CD4-positive, alpha-beta memory T cell (primary cell): ENCODE measurements around the gene IFIH1. TPM values are rescaled to one million over a fixed set of nuclear protein-coding genes. Genes with fewer than 3 reads are reported as not detected.

Experiments
- CTCF ChIA-PET: fragments of 350-600 bp; sonication (Branson Sonifier 250); formaldehyde crosslinking; loops from one replicate; lab custom pipeline; 2021; ENCODE audit warnings: inconsistent platforms; ENCODE audit not compliant: partially characterized antibody; lab: Charles Lee
- POLR2A ChIA-PET: fragments of 350-600 bp; sonication (Branson Sonifier 250); formaldehyde crosslinking; loops from one replicate; lab custom pipeline; 2021; ENCODE audit not compliant: partially characterized antibody; lab: Charles Lee
- DNase-seq, 5 donors: peaks; one replicate each; pipeline versions ENCODE4 v3.0.0 to v3.0.0-alpha.2; 2020 to 2022; ENCODE audit warnings: mixed read lengths in 1 of 5
- H3K27ac ChIP-seq: one replicate; pipeline ENCODE4 v1.7.0; 2013; ENCODE audit warnings: low read depth, low read length
- H3K27me3 ChIP-seq: 2 replicates; pipeline ENCODE4 v1.7.0; 2013; ENCODE audit warnings: mild to moderate bottlenecking, low read length, moderate library complexity; ENCODE audit not compliant: insufficient read depth
- H3K36me3 ChIP-seq: 2 replicates; pipeline ENCODE4 v1.7.0; 2013; ENCODE audit warnings: mild to moderate bottlenecking, low read length, moderate library complexity; ENCODE audit not compliant: insufficient read depth
- H3K4me1 ChIP-seq: 2 replicates; pipeline ENCODE4 v1.7.0; 2013; ENCODE audit warnings: mild to moderate bottlenecking, low read length, moderate library complexity; ENCODE audit not compliant: insufficient read depth
- H3K4me3 ChIP-seq, 2 donors: one replicate each; pipeline ENCODE4 v1.7.0; 2013; ENCODE audit warnings: low read length in 2 of 2, mild to moderate bottlenecking in 1 of 2
- H3K9me3 ChIP-seq, 2 donors: one replicate each; pipeline ENCODE4 v1.7.0; 2013; ENCODE audit warnings: low read length in 2 of 2, control low read depth in 1 of 2; ENCODE audit not compliant: control insufficient read depth in 1 of 2
- H3K27ac Mint-ChIP-seq, 7 donors: one replicate each; pipeline ENCODE4 v1.8.0; 2020 to 2021; ENCODE audit warnings: mixed read lengths in 7 of 7, mild to moderate bottlenecking in 6 of 7, inconsistent platforms in 3 of 7, moderate library complexity in 3 of 7
- H3K27me3 Mint-ChIP-seq, 2 donors: one replicate each; pipeline ENCODE4 v1.8.0; 2020 to 2021; ENCODE audit warnings: mixed read lengths in 2 of 2
- H3K36me3 Mint-ChIP-seq, 2 donors: one replicate each; pipeline ENCODE4 v1.8.0; 2020 to 2021; ENCODE audit warnings: mixed read lengths in 2 of 2, inconsistent platforms in 1 of 2, mild to moderate bottlenecking in 1 of 2
- H3K4me1 Mint-ChIP-seq, 4 donors: one replicate each; pipeline ENCODE4 v1.8.0; 2020 to 2021; ENCODE audit warnings: mixed read lengths in 4 of 4, mild to moderate bottlenecking in 1 of 4
- H3K4me3 Mint-ChIP-seq, 8 donors: one replicate each; pipeline ENCODE4 v1.8.0; 2020 to 2021; ENCODE audit warnings: mixed read lengths in 8 of 8, mild to moderate bottlenecking in 7 of 8, moderate library complexity in 6 of 8, inconsistent platforms in 3 of 8
- H3K9me3 Mint-ChIP-seq, 8 donors: one replicate each; pipeline ENCODE4 v1.8.0; 2020 to 2021; ENCODE audit warnings: mixed read lengths in 8 of 8, mild to moderate bottlenecking in 5 of 8, inconsistent platforms in 3 of 8, moderate library complexity in 1 of 8
- intact Hi-C: fragments of 100-400 bp; cut with micrococcal nuclease; formaldehyde crosslinking; loops from one replicate; pipeline ENCODE4 v1.15.1; 2023
- polyA plus RNA-seq, 2 donors: library from polyadenylated mRNA; unstranded; fragments of 300-500 nt; fragmentation: Illumina TruSeq; gene quantifications; one replicate each; pipeline ENCODE4 v1.2.3, GENCODE V29; 2021
- total RNA-seq, 2 experiments: library from RNA; stranded (reverse); gene quantifications; one replicate each; pipeline ENCODE4 v1.2.3, GENCODE V29; 2021

IFIH1 gene
- total and polyA plus RNA-seq, 4 experiments from 2014 or later, result 13.1 to 31.2 (median 27.1) TPM

DNA sequence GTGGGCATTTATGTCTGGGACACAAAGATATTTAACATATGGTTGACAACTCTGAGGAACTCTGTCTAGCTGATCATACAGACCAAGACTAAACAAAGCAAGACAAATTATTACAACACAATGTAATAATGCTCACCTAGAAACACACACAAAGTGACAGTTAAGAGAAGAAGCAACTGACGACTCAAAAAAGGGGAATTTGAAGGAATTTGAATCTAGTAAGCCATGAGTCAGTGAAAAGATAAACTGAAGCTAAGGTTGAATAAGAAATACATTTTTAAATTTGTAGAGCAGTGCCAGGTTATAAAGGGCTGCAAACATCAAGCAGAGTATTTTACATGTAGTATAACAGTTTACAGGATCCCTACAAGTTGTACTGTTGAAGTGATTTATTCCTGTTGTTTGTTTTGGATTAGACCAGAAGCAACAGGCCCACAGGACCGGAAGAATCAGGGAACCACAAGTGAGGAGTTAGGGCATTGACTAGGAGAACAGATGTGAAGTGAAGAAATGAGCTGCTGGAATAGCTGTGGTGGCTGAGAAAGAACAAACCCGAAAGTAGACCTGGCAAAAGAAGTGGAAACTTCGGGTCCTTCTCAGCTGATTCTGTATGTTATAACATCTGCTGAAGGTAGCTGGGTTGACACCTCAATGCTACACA lies 35.6 kb downstream of the IFIH1 start:
- H3K36me3 Mint-ChIP-seq, result peaks cover 71 to 83% of the 10 kb centered on the region in 2 donors
- Histone ChIP-seq H3K27me3 (no peaks in the 10 kb centered on the region), H3K27ac (no peak overlapping the region), H3K9me3 (no peaks in the 10 kb centered on the region), H3K4me1 (no peaks in the 10 kb centered on the region), H3K4me3 (no peak overlapping the region), H3K36me3 (peaks cover 38% of the 10 kb centered on the region)
- ChIA-PET CTCF (interaction anchor here (0.7 to 1.9 kb wide), 3 partner anchors 12 to 20 kb away, joined by 3 to 7 read pairs (median 3); no protein-coding TSS in a partner anchor), POLR2A (no interaction called here)
- no peaks in the 10 kb centered on the region for H3K9me3 Mint-ChIP-seq
- H3K27me3 Mint-ChIP-seq, result no peaks in the 10 kb centered on the region
- intact Hi-C loops, result no loop called here
- peaks cover 0 to 2% (median 1%) of the 10 kb centered on the region in 4 donors for H3K4me1 Mint-ChIP-seq
- H3K27ac Mint-ChIP-seq, result peak overlapping the region in 1 of 7 donors; percentile 77
- DNase-seq, result no peak
- no peak overlapping the region for H3K4me3 Mint-ChIP-seq

DNA sequence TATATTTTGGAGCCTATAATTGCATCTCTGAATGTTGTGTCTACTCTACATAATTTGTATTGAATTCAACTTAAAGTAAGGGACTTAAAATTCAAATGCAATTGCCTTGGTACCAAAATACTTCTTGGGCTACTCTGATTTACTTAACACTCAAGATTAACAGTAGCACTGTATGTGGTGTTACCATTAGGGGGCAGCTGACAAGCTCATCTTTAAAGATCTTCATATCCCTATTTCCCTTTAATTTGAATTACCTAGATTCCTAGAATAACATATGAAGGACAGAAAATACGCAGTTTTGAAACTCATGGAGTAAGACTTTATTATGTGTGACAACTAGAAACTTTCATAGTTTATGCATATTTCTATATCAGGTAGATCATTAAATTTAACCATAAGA lies 37.8 kb downstream of the IFIH1 start:
- Mint-ChIP-seq H3K4me1 (peaks cover 0 to 2% (median 0%) of the 10 kb centered on the region in 4 donors), H3K27me3 (no peaks in the 10 kb centered on the region), H3K27ac (no peak overlapping the region), H3K4me3 (no peak overlapping the region), H3K36me3 (peaks cover 73 to 86% of the 10 kb centered on the region in 2 donors), H3K9me3 (no peaks in the 10 kb centered on the region)
- no peaks in the 10 kb centered on the region for H3K9me3 ChIP-seq
- H3K4me3 ChIP-seq, result no peak overlapping the region
- H3K4me1 ChIP-seq, result no peaks in the 10 kb centered on the region
- H3K27ac ChIP-seq, result no peak overlapping the region
- peaks cover 38% of the 10 kb centered on the region for H3K36me3 ChIP-seq
- no peak for DNase-seq
- intact Hi-C loops, result no loop called here
- ChIA-PET POLR2A (no interaction called here), CTCF (interaction anchor here (4.4 kb wide), 1 partner anchor 18 kb away, joined by 19 read pairs; no protein-coding TSS in a partner anchor)
- H3K27me3 ChIP-seq, result no peaks in the 10 kb centered on the region

DNA sequence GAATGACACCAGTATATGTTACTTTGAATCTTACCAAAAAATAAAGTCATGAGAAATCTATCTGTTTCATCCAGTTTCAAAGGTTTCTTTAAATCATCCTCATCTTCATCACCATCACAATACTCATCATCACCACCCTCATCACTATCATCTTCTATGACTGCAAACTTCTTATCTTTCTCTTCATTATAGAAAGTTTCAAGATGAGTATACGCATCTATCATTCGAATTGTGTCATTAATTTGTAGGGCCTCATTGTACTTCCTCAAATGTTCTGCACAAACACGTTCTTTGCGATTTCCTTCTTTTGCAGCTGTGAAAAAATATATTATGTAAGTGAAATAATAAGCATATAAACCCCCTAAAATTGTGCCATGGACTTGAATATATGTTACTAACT lies 41.1 kb downstream of the IFIH1 start:
- peaks cover 73 to 77% of the 10 kb centered on the region in 2 donors for H3K36me3 Mint-ChIP-seq
- H3K27ac Mint-ChIP-seq, result no peak overlapping the region

DNA sequence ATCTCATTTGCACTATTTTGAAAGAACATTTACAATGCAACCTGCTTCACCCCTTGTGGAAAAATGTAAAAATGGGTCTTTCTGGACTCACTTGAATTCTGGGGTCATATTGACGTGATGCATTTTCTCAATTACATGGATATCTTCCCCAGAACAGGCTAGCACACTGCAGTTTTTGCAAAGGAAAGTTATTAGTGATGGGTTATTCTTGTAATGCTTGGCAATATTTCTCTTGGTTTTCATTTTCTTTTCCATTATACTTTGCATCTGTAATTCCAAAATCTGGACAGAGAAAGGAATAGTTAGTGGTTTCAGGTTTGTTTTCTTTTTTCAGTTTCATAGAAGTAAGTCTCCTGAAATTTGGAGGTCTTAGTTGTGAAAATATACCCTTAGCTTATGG lies 50.5 kb downstream of the IFIH1 start:
- H3K36me3 ChIP-seq, result peaks cover 29% of the 10 kb centered on the region

More for the DNA sequence above, 41.1 kb downstream of the IFIH1 start:
- H3K4me1 Mint-ChIP-seq, result no peaks in the 10 kb centered on the region
- POLR2A ChIA-PET, result no interaction called here
- intact Hi-C loops, result no loop called here
- Histone ChIP-seq H3K4me1 (no peaks in the 10 kb centered on the region), H3K36me3 (peaks cover 34% of the 10 kb centered on the region), H3K27ac (no peak overlapping the region), H3K4me3 (no peak overlapping the region), H3K9me3 (no peaks in the 10 kb centered on the region), H3K27me3 (no peaks in the 10 kb centered on the region)
- no peak for DNase-seq
- no peak overlapping the region for H3K4me3 Mint-ChIP-seq
- no peaks in the 10 kb centered on the region for H3K27me3 Mint-ChIP-seq
- H3K9me3 Mint-ChIP-seq, result no peaks in the 10 kb centered on the region
- CTCF ChIA-PET, result interaction anchor here (0.8 to 1.0 kb wide), 2 partner anchors 20 to 57 kb away, joined by 3 to 4 read pairs; no protein-coding TSS in a partner anchor

DNA sequence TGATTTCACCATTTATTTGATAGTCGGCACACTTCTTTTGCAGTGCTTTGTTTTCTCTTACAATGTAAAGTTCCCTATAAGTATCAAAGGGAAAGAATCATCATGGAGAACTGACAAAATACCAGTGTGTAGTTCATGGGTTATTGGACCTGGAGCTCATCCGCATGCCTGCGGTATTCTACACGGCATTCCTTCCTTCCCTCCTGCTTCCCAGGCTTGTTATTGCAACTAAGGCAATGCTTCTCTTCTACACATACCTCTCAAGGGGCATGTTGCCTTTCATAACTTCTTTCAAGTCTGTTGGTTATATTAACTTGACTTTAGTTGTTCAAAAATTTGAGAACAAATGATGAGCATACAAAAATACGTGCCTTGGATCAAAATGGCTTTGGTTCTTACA lies 51.0 kb downstream of the IFIH1 start:
- Mint-ChIP-seq H3K9me3 (no peaks in the 10 kb centered on the region), H3K27ac (no peak overlapping the region), H3K36me3 (peaks cover 61 to 67% of the 10 kb centered on the region in 2 donors), H3K4me1 (peaks cover 0 to 1% (median 0%) of the 10 kb centered on the region in 4 donors), H3K27me3 (no peaks in the 10 kb centered on the region), H3K4me3 (no peak overlapping the region)
- intact Hi-C loops, result no loop called here
- DNase-seq, result no peak
- H3K9me3 ChIP-seq, result no peaks in the 10 kb centered on the region
- H3K36me3 ChIP-seq, result peaks cover 24% of the 10 kb centered on the region
- no peaks in the 10 kb centered on the region for H3K4me1 ChIP-seq
- CTCF ChIA-PET, result no interaction called here
- no peaks in the 10 kb centered on the region for H3K27me3 ChIP-seq
- POLR2A ChIA-PET, result no interaction called here
- no peak overlapping the region for H3K4me3 ChIP-seq
- no peak overlapping the region for H3K27ac ChIP-seq

More for the DNA sequence above, 50.5 kb downstream of the IFIH1 start:
- ChIA-PET POLR2A (no interaction called here), CTCF (no interaction called here)
- no peak overlapping the region for H3K27ac ChIP-seq
- no peak for DNase-seq
- H3K27ac Mint-ChIP-seq, result peak overlapping the region in 1 of 7 donors; percentile 37
- H3K27me3 ChIP-seq, result no peaks in the 10 kb centered on the region
- no peaks in the 10 kb centered on the region for H3K27me3 Mint-ChIP-seq
- intact Hi-C loops, result no loop called here
- H3K36me3 Mint-ChIP-seq, result peaks cover 62 to 71% of the 10 kb centered on the region in 2 donors
- H3K4me3 Mint-ChIP-seq, result no peak overlapping the region
- H3K9me3 Mint-ChIP-seq, result no peaks in the 10 kb centered on the region
- no peaks in the 10 kb centered on the region for H3K9me3 ChIP-seq
- no peaks in the 10 kb centered on the region for H3K4me1 ChIP-seq
- no peak overlapping the region for H3K4me3 ChIP-seq
- peaks cover 0 to 1% (median 0%) of the 10 kb centered on the region in 4 donors for H3K4me1 Mint-ChIP-seq

DNA sequence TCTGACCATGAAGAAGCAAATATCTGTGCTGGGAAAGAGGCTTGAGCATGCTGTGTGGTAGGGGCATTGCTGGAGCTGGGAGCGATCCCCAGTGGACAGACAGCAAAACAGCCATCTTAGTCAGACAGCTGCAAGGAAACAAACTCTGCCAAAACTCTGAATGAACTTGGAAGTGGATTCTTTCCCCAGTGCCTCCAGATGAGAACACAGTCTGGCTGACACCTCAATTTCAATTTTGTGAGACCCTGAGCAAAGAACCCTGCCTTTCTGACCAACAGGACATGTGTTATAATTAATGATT lies 52.1 kb downstream of the IFIH1 start:
- Histone ChIP-seq H3K9me3 (no peaks in the 10 kb centered on the region), H3K4me3 (no peak overlapping the region), H3K4me1 (peaks cover 6% of the 10 kb centered on the region), H3K27ac (no peak overlapping the region), H3K27me3 (no peaks in the 10 kb centered on the region), H3K36me3 (peaks cover 15% of the 10 kb centered on the region)
- CTCF ChIA-PET, result no interaction called here
- H3K27ac Mint-ChIP-seq, result no peak overlapping the region
- peaks cover 50 to 57% of the 10 kb centered on the region in 2 donors for H3K36me3 Mint-ChIP-seq
- POLR2A ChIA-PET, result no interaction called here
- H3K27me3 Mint-ChIP-seq, result no peaks in the 10 kb centered on the region
- no peaks in the 10 kb centered on the region for H3K9me3 Mint-ChIP-seq
- intact Hi-C loops, result no loop called here
- no peak overlapping the region for H3K4me3 Mint-ChIP-seq
- DNase-seq, result no peak
- H3K4me1 Mint-ChIP-seq, result peaks cover 5 to 7% (median 7%) of the 10 kb centered on the region in 4 donors

DNA sequence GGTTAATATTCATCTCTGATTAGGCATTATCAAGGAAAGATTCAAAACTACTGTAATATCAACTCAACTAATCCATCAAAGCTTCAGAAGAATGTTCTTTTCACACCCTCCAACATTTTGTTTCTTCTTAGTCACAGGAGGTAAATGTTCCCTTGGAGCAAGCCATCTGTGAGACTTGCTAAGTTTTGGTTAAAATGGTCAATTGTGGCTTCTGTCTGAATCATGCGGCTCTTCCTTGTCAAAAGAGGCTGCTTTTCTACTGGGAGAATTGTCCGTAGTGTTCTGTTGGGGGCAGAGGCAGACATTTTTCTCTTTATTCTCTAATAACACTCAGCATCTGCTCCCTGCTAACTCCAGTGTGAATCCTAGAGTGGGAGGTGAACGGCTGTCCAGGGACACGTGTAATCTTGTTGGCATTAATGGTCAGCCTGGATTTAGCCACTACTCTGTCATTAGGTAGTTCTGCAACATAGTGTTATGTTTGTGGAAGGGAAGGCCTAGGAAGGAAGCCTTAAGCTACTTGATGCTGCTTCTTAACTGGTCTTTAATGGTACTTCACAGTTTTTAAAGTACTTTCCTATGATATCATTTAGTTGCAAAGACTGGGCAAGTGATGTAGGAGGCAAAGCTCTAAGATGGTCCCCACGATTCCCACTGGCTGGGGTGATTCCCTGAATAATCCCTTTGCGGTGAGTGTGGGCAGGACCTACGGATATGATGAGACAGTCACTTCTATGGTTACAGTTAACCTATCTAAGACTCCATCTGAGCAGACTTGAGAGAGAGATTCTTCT lies 52.6 kb downstream of the IFIH1 start:
- no peaks in the 10 kb centered on the region for H3K27me3 ChIP-seq
- Mint-ChIP-seq H3K27me3 (no peaks in the 10 kb centered on the region), H3K9me3 (no peaks in the 10 kb centered on the region), H3K36me3 (peaks cover 45 to 51% of the 10 kb centered on the region in 2 donors), H3K4me3 (no peak overlapping the region), H3K4me1 (peaks cover 8 to 12% (median 11%) of the 10 kb centered on the region in 4 donors), H3K27ac (peak overlapping the region in 1 of 7 donors; percentile 56)
- H3K36me3 ChIP-seq, result peaks cover 15% of the 10 kb centered on the region
- ChIA-PET CTCF (no interaction called here), POLR2A (no interaction called here)
- H3K9me3 ChIP-seq, result no peaks in the 10 kb centered on the region
- DNase-seq, result no peak
- no peak overlapping the region for H3K4me3 ChIP-seq
- no peak overlapping the region for H3K27ac ChIP-seq
- intact Hi-C loops, result no loop called here
- peaks cover 11% of the 10 kb centered on the region for H3K4me1 ChIP-seq
